Panc1 (cell line): Measurements from ENCODE around the gene EYS. TPM values are rescaled to one million over a fixed set of nuclear protein-coding genes. Genes with fewer than 3 reads are reported as not detected.

Experiments
- ATAC-seq: fragments of 200-7000 bp; cut with Tn5 transposase; 2 replicates; pipeline ENCODE4 v1.9.1; 2020; ENCODE audit warnings: mild to moderate bottlenecking, moderate library complexity
- BruUV-seq: library from RNA; stranded (reverse); fragments of 400-500 nt; replicated peaks from 2 replicates; lab custom pipeline; 2021; lab: Mats Ljungman, UMichigan
- CTCF ChIA-PET: fragments of 300-600 bp; sonication (Branson Sonifier 250); formaldehyde crosslinking; loops from one replicate; lab custom pipeline; 2022; ENCODE audit warnings: antibody characterized with exemption; lab: Charles Lee
- POLR2A ChIA-PET: fragments of 300-600 bp; sonication (Branson Sonifier 250); formaldehyde crosslinking; loops from one replicate; lab custom pipeline; 2022; ENCODE audit warnings: antibody characterized with exemption; lab: Charles Lee
- DNase-seq: peaks from one replicate; pipeline ENCODE4 v3.0.0-alpha.2; 2010; ENCODE audit warnings: low read depth, low spot score
- H3K27ac ChIP-seq: 2 replicates; pipeline ENCODE4 v1.5.1; 2011; ENCODE audit warnings: mild to moderate bottlenecking, low read length, inconsistent platforms
- H3K27me3 ChIP-seq: fragments of 200-500 bp; sonication (Bioruptor generic); 2 replicates; pipeline ENCODE4 v1.6.0; 2014; ENCODE audit warnings: low read length, inconsistent platforms; ENCODE audit not compliant: control insufficient read depth, insufficient read depth
- H3K36me3 ChIP-seq: fragments of 200-500 bp; sonication (Bioruptor generic); 2 replicates; pipeline ENCODE4 v1.5.1; 2014; ENCODE audit warnings: inconsistent platforms, mild to moderate bottlenecking, low read length, moderate library complexity; ENCODE audit not compliant: control insufficient read depth, insufficient read depth
- H3K4me1 ChIP-seq: 2 replicates; pipeline ENCODE4 v1.5.1; 2011; ENCODE audit warnings: inconsistent platforms, mild to moderate bottlenecking, low read length, moderate library complexity; ENCODE audit not compliant: control insufficient read depth, insufficient read depth
- H3K4me3 ChIP-seq, 2 experiments: 2 replicates each; pipeline ENCODE4 v1.5.1; 2011 to 2012; ENCODE audit warnings: low read depth in 2 of 2, low read length in 2 of 2, mild to moderate bottlenecking in 2 of 2, inconsistent platforms in 1 of 2, moderate library complexity in 1 of 2
- H3K9me3 ChIP-seq: fragments of 200-500 bp; sonication (Bioruptor generic); 2 replicates; pipeline ENCODE4 v1.5.1; 2014; ENCODE audit warnings: low read depth, mild to moderate bottlenecking, inconsistent platforms, low read length, moderate library complexity; ENCODE audit not compliant: control insufficient read depth, insufficient read depth
- POLR2AphosphoS5 ChIP-seq: IDR thresholded peaks from 2 replicates; pipeline ENCODE4 v1.6.1; 2012; ENCODE audit warnings: mild to moderate bottlenecking, low read depth, low read length, moderate library complexity
- REST ChIP-seq, 2 experiments: IDR thresholded peaks; 2 replicates each; pipeline ENCODE4 v1.6.1; 2011 to 2012; ENCODE audit warnings: low read depth in 2 of 2, control low read depth in 1 of 2, low read length in 1 of 2, mild to moderate bottlenecking in 1 of 2, moderate library complexity in 1 of 2; ENCODE audit not compliant: insufficient read depth in 1 of 2
- SIN3A ChIP-seq: IDR thresholded peaks from 2 replicates; pipeline ENCODE4 v1.6.1; 2012; ENCODE audit warnings: low read depth, mild to moderate bottlenecking, low read length, moderate library complexity, borderline replicate concordance; ENCODE audit not compliant: insufficient read depth
- TCF7L2 ChIP-seq: IDR thresholded peaks from 2 replicates; pipeline ENCODE4 v1.6.1; 2011; ENCODE audit warnings: mild to moderate bottlenecking, low read depth, low read length, inconsistent platforms
- in situ Hi-C: cut with HindIII; loops from 2 replicates; pipeline ENCODE4 v1.10.0; 2016; ENCODE audit warnings: low sequenced_read_pairs, low pct_unique_long_range_greater_than_20kb
- intact Hi-C: fragments of 100-400 bp; cut with micrococcal nuclease; formaldehyde crosslinking; loops from one replicate; pipeline ENCODE4 v1.10.0; 2022; ENCODE audit not compliant: unreplicated experiment
- total RNA-seq: library from RNA; stranded (reverse); gene quantifications from one replicate; pipeline ENCODE4 v1.2.1, GENCODE V29; 2021; ENCODE audit not compliant: unreplicated experiment
- TF ChIP-seq, protein P1 (sequence below): fragments of 450-650 bp; IDR thresholded peaks from 2 replicates; pipeline ENCODE4 v1.5.1; 2017; ENCODE audit warnings: mild to moderate bottlenecking

The EYS gene
- total RNA-seq, 1 experiment from 2014 or later: not detected

GRCh38 chr6:64258302-64258701, 1448.7 kb downstream of the EYS start:
- BruUV-seq: no TSS peak
- Histone ChIP-seq H3K9me3 (no peaks in the 10 kb centered on the region), H3K36me3 (no peaks in the 10 kb centered on the region), H3K4me1 (no peaks in the 10 kb centered on the region), H3K27me3 (no peaks in the 10 kb centered on the region), H3K4me3 (no peak overlapping the region), H3K27ac (no peak overlapping the region)
- no peak for TF ChIP-seq REST (IDR thresholded peaks at IDR 0.05; ENCODE audit: insufficient read depth in 1 of 2, low read depth in 2 of 2, low read length in 1 of 2)
- TF ChIP-seq TCF7L2: no peak
- TF ChIP-seq POLR2AphosphoS5: no peak
- TF ChIP-seq SIN3A: no peak
- ChIA-PET POLR2A (no interaction called here), CTCF (no interaction called here)
- intact Hi-C loops: no loop called here
- DNase-seq: no peak
- in situ Hi-C loops: no loop called here
- ATAC-seq: no peak

- DNase-seq (no peak), ATAC-seq (no peak)
- intact Hi-C loops: no loop called here
- Histone ChIP-seq H3K27me3 (no peaks in the 10 kb centered on the region), H3K9me3 (no peaks in the 10 kb centered on the region), H3K36me3 (no peaks in the 10 kb centered on the region), H3K4me1 (no peaks in the 10 kb centered on the region), H3K27ac (no peak overlapping the region), H3K4me3 (no peak overlapping the region)
- in situ Hi-C loops: no loop called here
- no TSS peak for BruUV-seq
- TF ChIP-seq POLR2AphosphoS5 (no peak), REST (IDR thresholded peaks at IDR 0.05; ENCODE audit: insufficient read depth in 1 of 2, low read depth in 2 of 2, low read length in 1 of 2) (no peak), SIN3A (no peak), TCF7L2 (no peak)
- TF ChIP-seq, protein P1, sequence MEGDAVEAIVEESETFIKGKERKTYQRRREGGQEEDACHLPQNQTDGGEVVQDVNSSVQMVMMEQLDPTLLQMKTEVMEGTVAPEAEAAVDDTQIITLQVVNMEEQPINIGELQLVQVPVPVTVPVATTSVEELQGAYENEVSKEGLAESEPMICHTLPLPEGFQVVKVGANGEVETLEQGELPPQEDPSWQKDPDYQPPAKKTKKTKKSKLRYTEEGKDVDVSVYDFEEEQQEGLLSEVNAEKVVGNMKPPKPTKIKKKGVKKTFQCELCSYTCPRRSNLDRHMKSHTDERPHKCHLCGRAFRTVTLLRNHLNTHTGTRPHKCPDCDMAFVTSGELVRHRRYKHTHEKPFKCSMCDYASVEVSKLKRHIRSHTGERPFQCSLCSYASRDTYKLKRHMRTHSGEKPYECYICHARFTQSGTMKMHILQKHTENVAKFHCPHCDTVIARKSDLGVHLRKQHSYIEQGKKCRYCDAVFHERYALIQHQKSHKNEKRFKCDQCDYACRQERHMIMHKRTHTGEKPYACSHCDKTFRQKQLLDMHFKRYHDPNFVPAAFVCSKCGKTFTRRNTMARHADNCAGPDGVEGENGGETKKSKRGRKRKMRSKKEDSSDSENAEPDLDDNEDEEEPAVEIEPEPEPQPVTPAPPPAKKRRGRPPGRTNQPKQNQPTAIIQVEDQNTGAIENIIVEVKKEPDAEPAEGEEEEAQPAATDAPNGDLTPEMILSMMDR: no peak
- ChIA-PET CTCF (no interaction called here), POLR2A (no interaction called here)
Measured at GRCh38 chr6:64257586-64257985, 1449.4 kb downstream of the EYS start.
